GM23338 (cell line): ENCODE measurements around the gene CTCFL. TPM values are rescaled to one million over a fixed set of nuclear protein-coding genes. Genes with fewer than 3 reads are reported as not detected.

Experiments used
- ATAC-seq: fragments of 200-7000 bp; cut with Tn5 transposase; 3 replicates; pipeline ENCODE4 v1.9.1; 2020
- DNase-seq: peaks from one replicate; pipeline ENCODE4 v3.0.0-alpha.2; 2015; ENCODE audit warnings: low spot score
- H2AFZ ChIP-seq: fragments of 200-600 bp; sonication (generic); 2 replicates; pipeline ENCODE4 v1.8.0; 2016; ENCODE audit warnings: antibody characterized with exemption, mild to moderate bottlenecking, moderate library complexity
- H3F3A ChIP-seq: fragments of 200-600 bp; sonication (generic); replicated peaks from 2 replicates; pipeline ENCODE4 v1.8.0; 2017; ENCODE audit warnings: antibody characterized with exemption, mixed run types, low read depth
- H3K27ac ChIP-seq: fragments of 200-600 bp; sonication (generic); 2 replicates; pipeline ENCODE4 v1.6.1; 2016; ENCODE audit warnings: low read depth
- H3K27me3 ChIP-seq: fragments of 200-600 bp; sonication (generic); 2 replicates; pipeline ENCODE4 v1.8.0; 2016; ENCODE audit warnings: mild to moderate bottlenecking, mixed run types, moderate library complexity; ENCODE audit not compliant: insufficient read depth
- H3K36me3 ChIP-seq: fragments of 200-600 bp; sonication (generic); 2 replicates; pipeline ENCODE4 v1.8.0; 2016; ENCODE audit warnings: mild to moderate bottlenecking; ENCODE audit not compliant: insufficient read depth
- H3K4me1 ChIP-seq: fragments of 200-600 bp; sonication (generic); 2 replicates; pipeline ENCODE4 v1.8.0; 2016; ENCODE audit warnings: mild to moderate bottlenecking, moderate library complexity; ENCODE audit not compliant: insufficient read depth
- H3K4me2 ChIP-seq: fragments of 200-600 bp; sonication (generic); 2 replicates; pipeline ENCODE4 v1.7.1; 2017; ENCODE audit warnings: mixed run types
- H3K4me3 ChIP-seq: fragments of 200-600 bp; sonication (generic); 2 replicates; pipeline ENCODE4 v1.6.1; 2016; ENCODE audit warnings: mixed run types
- H3K79me2 ChIP-seq: fragments of 200-600 bp; sonication (generic); replicated peaks from 2 replicates; pipeline ENCODE4 v1.8.0; 2017; ENCODE audit warnings: mild to moderate bottlenecking; ENCODE audit not compliant: insufficient read depth
- H3K9me2 ChIP-seq: fragments of 200-600 bp; sonication (generic); 2 replicates; pipeline ENCODE4 v1.8.0; 2017; ENCODE audit not compliant: insufficient read depth
- H4K20me1 ChIP-seq: fragments of 200-600 bp; sonication (generic); replicated peaks from 2 replicates; pipeline ENCODE4 v1.8.0; 2017; ENCODE audit warnings: mild to moderate bottlenecking; ENCODE audit not compliant: insufficient read depth
- H3K27ac Mint-ChIP-seq: 2 replicates; pipeline ENCODE4 v1.8.0; 2020; ENCODE audit warnings: inconsistent platforms, mild to moderate bottlenecking, moderate library complexity, mixed read lengths
- H3K27me3 Mint-ChIP-seq: 3 replicates; pipeline ENCODE4 v1.8.0; 2022; ENCODE audit warnings: low read depth, mild to moderate bottlenecking, moderate library complexity, mixed read lengths, inconsistent platforms; ENCODE audit not compliant: insufficient read depth, poor library complexity
- H3K36me3 Mint-ChIP-seq: 3 replicates; pipeline ENCODE4 v1.8.0; 2021; ENCODE audit warnings: low read depth, mild to moderate bottlenecking, inconsistent platforms, moderate library complexity, mixed read lengths
- H3K4me1 Mint-ChIP-seq: 3 replicates; pipeline ENCODE4 v1.8.0; 2020; ENCODE audit warnings: mild to moderate bottlenecking, inconsistent platforms, mixed read lengths
- H3K4me3 Mint-ChIP-seq: 3 replicates; pipeline ENCODE4 v1.8.0; 2021; ENCODE audit warnings: moderate library complexity, mild to moderate bottlenecking, inconsistent platforms, mixed read lengths
- H3K9me3 Mint-ChIP-seq: 3 replicates; pipeline ENCODE4 v1.8.0; 2020; ENCODE audit warnings: moderate library complexity, mild to moderate bottlenecking, inconsistent platforms, mixed read lengths
- CTCF ChIP-seq, 2 experiments: fragments of 200-600 bp in 1 of 2; sonication (generic) in 1 of 2; conservative IDR thresholded peaks; 2 replicates each; pipeline versions ENCODE4 v1.5.1 to v1.6.1; 2016 to 2017; ENCODE audit warnings: antibody characterized with exemption in 2 of 2, low read depth in 2 of 2, mild to moderate bottlenecking in 2 of 2, moderate library complexity in 1 of 2
- NANOG ChIP-seq: IDR thresholded peaks from 2 replicates; pipeline ENCODE4 v1.6.1; 2016; ENCODE audit warnings: antibody characterized with exemption, borderline replicate concordance
- REST ChIP-seq: IDR thresholded peaks from one replicate; pipeline ENCODE4 v1.6.1; 2018; ENCODE audit warnings: antibody characterized with exemption; ENCODE audit not compliant: unreplicated experiment
- ZNF331 ChIP-seq: fragments of 250-450 bp; sonication (Bioruptor Pico); IDR thresholded peaks from 2 replicates; pipeline ENCODE4 v1.5.0; 2020; ENCODE audit warnings: low read depth, mild to moderate bottlenecking, moderate library complexity
- polyA plus RNA-seq: library from polyadenylated mRNA; unstranded; fragments of >200 nt; fragmentation: Nextera tagmentation; extraction: Ambion mirVana; gene quantifications from 2 replicates; pipeline ENCODE4 v1.2.1, GENCODE V29; 2016
- total RNA-seq: library from RNA; depleted of rRNA; stranded (reverse); fragments of >200 nt; shearing (Covaris generic); gene quantifications from 2 replicates; pipeline ENCODE4 v1.2.3, GENCODE V29; 2014

The CTCFL gene
- total and polyA plus RNA-seq, 2 experiments from 2014 or later: 0.55 to 1.4 TPM

GRCh38 chr20:57503035-57503658 lies 21.8 kb downstream of the CTCFL start:
- Histone ChIP-seq H3K27ac (no peak overlapping the region), H3K36me3 (no peaks in the 10 kb centered on the region), H3K4me1 (peaks cover 6% of the 10 kb centered on the region), H3K27me3 (no peaks in the 10 kb centered on the region), H3K79me2 (no peaks in the 10 kb centered on the region), H3K9me2 (0 out of 2 replicates have a peak, but pooled peaks cover 3% of the 10 kb centered on the region), H3K4me2 (no peak overlapping the region), H4K20me1 (no peaks in the 10 kb centered on the region), H3K4me3 (no peak overlapping the region), H2AFZ (no peak overlapping the region), H3F3A (no peaks in the 10 kb centered on the region)
- ATAC-seq (no peak), DNase-seq (no peak)
- no peak for TF ChIP-seq CTCF (conservative IDR thresholded peaks at IDR 0.05; ENCODE audit: low read depth in 2 of 2)
- no peak for TF ChIP-seq NANOG
- no peak for TF ChIP-seq REST
- Mint-ChIP-seq H3K27ac (no peak overlapping the region), H3K9me3 (no peaks in the 10 kb centered on the region), H3K27me3 (peaks cover 8% of the 10 kb centered on the region), H3K4me1 (peaks cover 23% of the 10 kb centered on the region), H3K36me3 (no peaks in the 10 kb centered on the region), H3K4me3 (no peak overlapping the region)

- TF ChIP-seq ZNF331 (CRISPR knock-in tag): no peak
- Mint-ChIP-seq H3K9me3 (no peaks in the 10 kb centered on the region), H3K4me3 (no peak overlapping the region), H3K27ac (no peak overlapping the region), H3K27me3 (peaks cover 8% of the 10 kb centered on the region), H3K36me3 (no peaks in the 10 kb centered on the region), H3K4me1 (peaks cover 24% of the 10 kb centered on the region)
- Histone ChIP-seq H3K27me3 (no peaks in the 10 kb centered on the region), H3K4me2 (no peak overlapping the region), H3K27ac (no peak overlapping the region), H2AFZ (no peak overlapping the region), H3F3A (no peaks in the 10 kb centered on the region), H4K20me1 (no peaks in the 10 kb centered on the region), H3K79me2 (no peaks in the 10 kb centered on the region), H3K4me3 (no peak overlapping the region), H3K9me2 (0 out of 2 replicates have a peak, but pooled peaks cover under 1% of the 10 kb centered on the region), H3K36me3 (no peaks in the 10 kb centered on the region), H3K4me1 (peaks cover 6% of the 10 kb centered on the region)
- DNase-seq (no peak), ATAC-seq (no peak)
These were observed 22.6 kb downstream of the CTCFL start for GRCh38 chr20:57502336-57502700.
